RPMI8226 (cell line): Measurements from ENCODE around the gene HOXB9.

Experiments
- DNase-seq: peaks from one replicate; pipeline ENCODE4 v3.0.0-alpha.2; 2015

HOXB9 gene

GRCh38 chr17:48596000-48596734, 30.0 kb downstream of the HOXB9 start:
- DNase-seq, result peak; percentile 55

GRCh38 chr17:48595278-48595999, 30.7 kb downstream of the HOXB9 start:
- no peak for DNase-seq

- no peak for DNase-seq
These were observed 31.4 kb downstream of the HOXB9 start for GRCh38 chr17:48594538-48595277.

GRCh38 chr17:48593840-48594537, 32.2 kb downstream of the HOXB9 start:
- peak; percentile 81 for DNase-seq

GRCh38 chr17:48593126-48593829, 32.9 kb downstream of the HOXB9 start, which contains the start of gene HOXB5:
HOXB5 (minus strand) TSS chr17:48593779; CDS start chr17:48593682, 97 bp downstream.
- no peak for DNase-seq

GRCh38 chr17:48592577-48592976, 33.6 kb downstream of the HOXB9 start:
- DNase-seq, result no peak

GRCh38 chr17:48592057-48592514, 34.1 kb downstream of the HOXB9 start:
- DNase-seq, result no peak

GRCh38 chr17:48591255-48592056, 34.7 kb downstream of the HOXB9 start:
- no peak for DNase-seq

- no peak for DNase-seq
These were observed 35.5 kb downstream of the HOXB9 start for GRCh38 chr17:48590607-48591161.

- DNase-seq, result no peak
These were observed 36.1 kb downstream of the HOXB9 start, which contains the start of gene HOXB3 for GRCh38 chr17:48589831-48590606. HOXB3 (minus strand) TSS chr17:48590241; CDS start chr17:48552474, 37,767 bp downstream.

- no peak for DNase-seq
These were observed 36.9 kb downstream of the HOXB9 start for GRCh38 chr17:48589060-48589830.

- no peak for DNase-seq
These were observed 37.6 kb downstream of the HOXB9 start for GRCh38 chr17:48588528-48588927.

- no peak for DNase-seq
These were observed 38.1 kb downstream of the HOXB9 start for GRCh38 chr17:48588074-48588415.

GRCh38 chr17:48587276-48588073, 38.7 kb downstream of the HOXB9 start:
- DNase-seq, result no peak

- no peak for DNase-seq
These were observed 39.6 kb downstream of the HOXB9 start for GRCh38 chr17:48586355-48587258.

- DNase-seq, result no peak
These were observed 41.9 kb downstream of the HOXB9 start for GRCh38 chr17:48584223-48584741.

- no peak for DNase-seq
These were observed 42.4 kb downstream of the HOXB9 start for GRCh38 chr17:48583708-48584222.
